ENCODE results near the gene NCOA1. TPM values are rescaled to one million over a fixed set of nuclear protein-coding genes. Genes with fewer than 3 reads are reported as not detected.

Gene NCOA1
- polyA plus RNA-seq, 1 donor from 2014 or later: 23.0 TPM

- Histone ChIP-seq H2AFZ (ENCODE audit: low read depth, low read length) (no peak overlapping the region), H3K9ac (ENCODE audit: low read length) (no peak overlapping the region), H3K27me3 (ENCODE audit: insufficient read depth, low read depth, low read length) (no peaks in the 10 kb centered on the region), H3K4me3 (ENCODE audit: low read length) (no peak overlapping the region), H3K9me2 (ENCODE audit: insufficient read depth, low read length) (no peaks in the 10 kb centered on the region), H3K27ac (ENCODE audit: low read length) (no peak overlapping the region), H3K79me2 (replicated peaks; ENCODE audit: insufficient read depth, low read length) (peaks cover 9% of the 10 kb centered on the region), H3K36me3 (ENCODE audit: insufficient read depth, low read length) (no peaks in the 10 kb centered on the region), H3F3A (ENCODE audit: insufficient read depth, low read length, poor library complexity, severe bottlenecking) (no peaks in the 10 kb centered on the region), H4K20me1 (ENCODE audit: insufficient read depth) (no peaks in the 10 kb centered on the region), H3K9me3 (ENCODE audit: low read length) (no peaks in the 10 kb centered on the region), H3K4me2 (ENCODE audit: low read length) (no peak overlapping the region)
- TF ChIP-seq TAF1 (IDR thresholded peaks at IDR 0.05; ENCODE audit: low read depth): no peak
- no peak for TF ChIP-seq RAD21 (conservative IDR thresholded peaks at IDR 0.05)
- TF ChIP-seq, protein P1, sequence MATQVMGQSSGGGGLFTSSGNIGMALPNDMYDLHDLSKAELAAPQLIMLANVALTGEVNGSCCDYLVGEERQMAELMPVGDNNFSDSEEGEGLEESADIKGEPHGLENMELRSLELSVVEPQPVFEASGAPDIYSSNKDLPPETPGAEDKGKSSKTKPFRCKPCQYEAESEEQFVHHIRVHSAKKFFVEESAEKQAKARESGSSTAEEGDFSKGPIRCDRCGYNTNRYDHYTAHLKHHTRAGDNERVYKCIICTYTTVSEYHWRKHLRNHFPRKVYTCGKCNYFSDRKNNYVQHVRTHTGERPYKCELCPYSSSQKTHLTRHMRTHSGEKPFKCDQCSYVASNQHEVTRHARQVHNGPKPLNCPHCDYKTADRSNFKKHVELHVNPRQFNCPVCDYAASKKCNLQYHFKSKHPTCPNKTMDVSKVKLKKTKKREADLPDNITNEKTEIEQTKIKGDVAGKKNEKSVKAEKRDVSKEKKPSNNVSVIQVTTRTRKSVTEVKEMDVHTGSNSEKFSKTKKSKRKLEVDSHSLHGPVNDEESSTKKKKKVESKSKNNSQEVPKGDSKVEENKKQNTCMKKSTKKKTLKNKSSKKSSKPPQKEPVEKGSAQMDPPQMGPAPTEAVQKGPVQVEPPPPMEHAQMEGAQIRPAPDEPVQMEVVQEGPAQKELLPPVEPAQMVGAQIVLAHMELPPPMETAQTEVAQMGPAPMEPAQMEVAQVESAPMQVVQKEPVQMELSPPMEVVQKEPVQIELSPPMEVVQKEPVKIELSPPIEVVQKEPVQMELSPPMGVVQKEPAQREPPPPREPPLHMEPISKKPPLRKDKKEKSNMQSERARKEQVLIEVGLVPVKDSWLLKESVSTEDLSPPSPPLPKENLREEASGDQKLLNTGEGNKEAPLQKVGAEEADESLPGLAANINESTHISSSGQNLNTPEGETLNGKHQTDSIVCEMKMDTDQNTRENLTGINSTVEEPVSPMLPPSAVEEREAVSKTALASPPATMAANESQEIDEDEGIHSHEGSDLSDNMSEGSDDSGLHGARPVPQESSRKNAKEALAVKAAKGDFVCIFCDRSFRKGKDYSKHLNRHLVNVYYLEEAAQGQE (IDR thresholded peaks at IDR 0.05; ENCODE audit: borderline replicate concordance): no peak
- TF ChIP-seq MXI1 (conservative IDR thresholded peaks at IDR 0.05; ENCODE audit: poor library complexity, severe bottlenecking): no peak
- no peak for TF ChIP-seq POLR2AphosphoS5 (IDR thresholded peaks at IDR 0.05)
- TF ChIP-seq SMC3 (conservative IDR thresholded peaks at IDR 0.05; ENCODE audit: poor library complexity): no peak
- TF ChIP-seq EZH2 (IDR thresholded peaks at IDR 0.05; ENCODE audit: borderline replicate concordance, insufficient read depth, low read length, poor library complexity, severe bottlenecking): no peak
- TF ChIP-seq, protein P2, sequence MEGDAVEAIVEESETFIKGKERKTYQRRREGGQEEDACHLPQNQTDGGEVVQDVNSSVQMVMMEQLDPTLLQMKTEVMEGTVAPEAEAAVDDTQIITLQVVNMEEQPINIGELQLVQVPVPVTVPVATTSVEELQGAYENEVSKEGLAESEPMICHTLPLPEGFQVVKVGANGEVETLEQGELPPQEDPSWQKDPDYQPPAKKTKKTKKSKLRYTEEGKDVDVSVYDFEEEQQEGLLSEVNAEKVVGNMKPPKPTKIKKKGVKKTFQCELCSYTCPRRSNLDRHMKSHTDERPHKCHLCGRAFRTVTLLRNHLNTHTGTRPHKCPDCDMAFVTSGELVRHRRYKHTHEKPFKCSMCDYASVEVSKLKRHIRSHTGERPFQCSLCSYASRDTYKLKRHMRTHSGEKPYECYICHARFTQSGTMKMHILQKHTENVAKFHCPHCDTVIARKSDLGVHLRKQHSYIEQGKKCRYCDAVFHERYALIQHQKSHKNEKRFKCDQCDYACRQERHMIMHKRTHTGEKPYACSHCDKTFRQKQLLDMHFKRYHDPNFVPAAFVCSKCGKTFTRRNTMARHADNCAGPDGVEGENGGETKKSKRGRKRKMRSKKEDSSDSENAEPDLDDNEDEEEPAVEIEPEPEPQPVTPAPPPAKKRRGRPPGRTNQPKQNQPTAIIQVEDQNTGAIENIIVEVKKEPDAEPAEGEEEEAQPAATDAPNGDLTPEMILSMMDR (IDR thresholded peaks at IDR 0.05; ENCODE audit: poor library complexity, severe bottlenecking): no peak
- no peak for TF ChIP-seq EP300 (conservative IDR thresholded peaks at IDR 0.05; ENCODE audit: poor library complexity, severe bottlenecking)
Measured at GRCh38 chr2:24577481-24577880, 86.4 kb downstream of the NCOA1 start.

- Histone ChIP-seq H3K9me2 (ENCODE audit: insufficient read depth, low read length) (no peaks in the 10 kb centered on the region), H3K27ac (ENCODE audit: low read length) (no peak overlapping the region), H3K9ac (ENCODE audit: low read length) (no peak overlapping the region), H3K4me3 (ENCODE audit: low read length) (no peak overlapping the region), H3K36me3 (ENCODE audit: insufficient read depth, low read length) (no peaks in the 10 kb centered on the region), H3K4me2 (ENCODE audit: low read length) (no peak overlapping the region), H3K9me3 (ENCODE audit: low read length) (no peaks in the 10 kb centered on the region), H4K20me1 (ENCODE audit: insufficient read depth) (no peaks in the 10 kb centered on the region), H2AFZ (ENCODE audit: low read depth, low read length) (no peak overlapping the region), H3F3A (ENCODE audit: insufficient read depth, low read length, poor library complexity, severe bottlenecking) (no peaks in the 10 kb centered on the region), H3K27me3 (ENCODE audit: insufficient read depth, low read depth, low read length) (no peaks in the 10 kb centered on the region), H3K79me2 (replicated peaks; ENCODE audit: insufficient read depth, low read length) (peaks cover 9% of the 10 kb centered on the region)
- no peak for TF ChIP-seq MXI1 (conservative IDR thresholded peaks at IDR 0.05; ENCODE audit: poor library complexity, severe bottlenecking)
Measured at GRCh38 chr2:24579053-24579803, 88.2 kb downstream of the NCOA1 start.
